OCI-LY1 (cell line): ENCODE data around the gene EYA2.

Experiments
- H2AFZ ChIP-seq: fragments of 200-600 bp; sonication (generic), shearing (Covaris generic); 2 replicates; pipeline ENCODE4 v1.6.0; 2014; ENCODE audit warnings: antibody characterized with exemption, mild to moderate bottlenecking, low read length
- H3F3A ChIP-seq: fragments of 200-600 bp; sonication (generic), shearing (Covaris generic); 2 replicates; pipeline ENCODE4 v1.6.0; 2014; ENCODE audit warnings: mild to moderate bottlenecking, antibody characterized with exemption, low read length, moderate library complexity; ENCODE audit not compliant: insufficient read depth
- H3K27ac ChIP-seq: fragments of 200-600 bp; sonication (generic); 2 replicates; pipeline ENCODE4 v1.5.1; 2014; ENCODE audit warnings: low read length, mixed run types, mild to moderate bottlenecking, low read depth; ENCODE audit not compliant: poor library complexity, severe bottlenecking
- H3K27me3 ChIP-seq: fragments of 200-600 bp; sonication (generic); 2 replicates; pipeline ENCODE4 v1.6.0; 2014; ENCODE audit warnings: antibody characterized with exemption, mild to moderate bottlenecking, low read length, moderate library complexity; ENCODE audit not compliant: insufficient read depth
- H3K36me3 ChIP-seq: fragments of 200-600 bp; sonication (generic); 2 replicates; pipeline ENCODE4 v1.6.1; 2014; ENCODE audit warnings: mild to moderate bottlenecking, antibody characterized with exemption, low read length, moderate library complexity, mixed read lengths; ENCODE audit not compliant: insufficient read depth
- H3K4me1 ChIP-seq: fragments of 200-600 bp; sonication (generic); 2 replicates; pipeline ENCODE4 v1.5.1; 2014; ENCODE audit warnings: mild to moderate bottlenecking, low read length, moderate library complexity; ENCODE audit not compliant: insufficient read depth, severe bottlenecking
- H3K4me2 ChIP-seq: fragments of 200-600 bp; sonication (generic), shearing (Covaris generic); 2 replicates; pipeline ENCODE4 v1.6.1; 2014; ENCODE audit warnings: low read length
- H3K4me3 ChIP-seq: fragments of 200-600 bp; sonication (generic); 2 replicates; pipeline ENCODE4 v1.5.1; 2014; ENCODE audit warnings: low read length, low read depth, mild to moderate bottlenecking, mixed read lengths; ENCODE audit not compliant: poor library complexity, severe bottlenecking
- H3K79me2 ChIP-seq: fragments of 200-600 bp; shearing (Covaris generic); 2 replicates; pipeline ENCODE4 v1.6.1; 2016; ENCODE audit warnings: mixed run types, low read length, mixed read lengths; ENCODE audit not compliant: insufficient read depth
- H3K9ac ChIP-seq: fragments of 200-600 bp; sonication (generic), shearing (Covaris generic); 2 replicates; pipeline ENCODE4 v1.6.1; 2014; ENCODE audit warnings: mild to moderate bottlenecking, low read length, mixed read lengths
- H3K9me2 ChIP-seq: fragments of 200-600 bp; sonication (generic), shearing (Covaris generic); 2 replicates; pipeline ENCODE4 v1.6.1; 2014; ENCODE audit warnings: low read depth, mild to moderate bottlenecking, low read length, mixed read lengths
- H3K9me3 ChIP-seq: fragments of 200-600 bp; shearing (Covaris generic); 2 replicates; pipeline ENCODE4 v1.6.1; 2014; ENCODE audit warnings: low read length, mixed read lengths
- H4K20me1 ChIP-seq: fragments of 200-600 bp; sonication (generic), shearing (Covaris generic); 2 replicates; pipeline ENCODE4 v1.6.0; 2016; ENCODE audit warnings: mild to moderate bottlenecking, low read length; ENCODE audit not compliant: insufficient read depth
- CTCF ChIP-seq: fragments of 200-600 bp; sonication (generic), shearing (Covaris generic); IDR thresholded peaks from 2 replicates; pipeline ENCODE4 v1.5.1; 2017; ENCODE audit warnings: mild to moderate bottlenecking, antibody characterized with exemption, low read length, moderate library complexity, mixed read lengths
- EZH2 ChIP-seq: fragments of 200-600 bp; sonication (generic), shearing (Covaris generic); IDR thresholded peaks from 2 replicates; pipeline ENCODE4 v1.8.0; 2017; ENCODE audit warnings: borderline replicate concordance, mixed run types, mild to moderate bottlenecking, antibody characterized with exemption, low read length, moderate library complexity, mixed read lengths

EYA2 gene

GRCh38 chr20:47042464-47042863 lies 147.8 kb downstream of the EYA2 start:
- Histone ChIP-seq H3K36me3 (no peaks in the 10 kb centered on the region), H2AFZ (no peak overlapping the region), H3K4me2 (no peak overlapping the region), H3K4me3 (no peak overlapping the region), H3K9ac (no peak overlapping the region), H3K79me2 (no peaks in the 10 kb centered on the region), H3F3A (no peaks in the 10 kb centered on the region), H3K27me3 (0 out of 2 replicates have a peak, but pooled peaks cover 10% of the 10 kb centered on the region), H3K9me3 (no peaks in the 10 kb centered on the region), H3K4me1 (no peaks in the 10 kb centered on the region), H4K20me1 (no peaks in the 10 kb centered on the region), H3K9me2 (no peaks in the 10 kb centered on the region), H3K27ac (no peak overlapping the region)
- no peak for TF ChIP-seq EZH2
- TF ChIP-seq CTCF = no peak

GRCh38 chr20:47043086-47043485 lies 148.4 kb downstream of the EYA2 start:
- TF ChIP-seq EZH2 = no peak
- no peak for TF ChIP-seq CTCF
- Histone ChIP-seq H3K79me2 (no peaks in the 10 kb centered on the region), H3K36me3 (no peaks in the 10 kb centered on the region), H3K27ac (no peak overlapping the region), H3K9ac (no peak overlapping the region), H4K20me1 (no peaks in the 10 kb centered on the region), H3K4me2 (no peak overlapping the region), H3K4me1 (no peaks in the 10 kb centered on the region), H3K27me3 (0 out of 2 replicates have a peak, but pooled peaks cover 10% of the 10 kb centered on the region), H3K9me2 (no peaks in the 10 kb centered on the region), H3F3A (no peaks in the 10 kb centered on the region), H3K4me3 (no peak overlapping the region), H3K9me3 (no peaks in the 10 kb centered on the region), H2AFZ (no peak overlapping the region)

GRCh38 chr20:47044938-47045337 lies 150.3 kb downstream of the EYA2 start:
- Histone ChIP-seq H3K36me3 (no peaks in the 10 kb centered on the region), H3K4me1 (no peaks in the 10 kb centered on the region), H4K20me1 (no peaks in the 10 kb centered on the region), H3K79me2 (no peaks in the 10 kb centered on the region), H3K9ac (no peak overlapping the region), H3K4me2 (no peak overlapping the region), H2AFZ (no peak overlapping the region), H3K4me3 (no peak overlapping the region), H3K27me3 (0 out of 2 replicates have a peak, but pooled peaks cover 10% of the 10 kb centered on the region), H3F3A (no peaks in the 10 kb centered on the region), H3K9me2 (no peaks in the 10 kb centered on the region), H3K27ac (no peak overlapping the region), H3K9me3 (no peaks in the 10 kb centered on the region)
- TF ChIP-seq CTCF (no peak), EZH2 (no peak)
